NCI-H1694 treated with DMSO at 0.1 percent for 48 hours (cell line): ENCODE measurements around the gene TAF8.

Source experiments
- DNase-seq: peaks from one replicate; lab custom pipeline; 2025; lab: John Stamatoyannopoulos, UW

The TAF8 gene

GRCh38 chr6:42095776-42096541 is 45.6 kb downstream of the TAF8 start:
- DNase-seq: no peak

GRCh38 chr6:42099340-42100028 is 49.2 kb downstream of the TAF8 start:
- DNase-seq: no peak

- DNase-seq: no peak
Measured at GRCh38 chr6:42100029-42100901, 49.9 kb downstream of the TAF8 start.

GRCh38 chr6:42101186-42101657 is 50.9 kb downstream of the TAF8 start:
- no peak for DNase-seq

GRCh38 chr6:42103216-42103615 is 52.9 kb downstream of the TAF8 start:
- DNase-seq: no peak

DNA sequence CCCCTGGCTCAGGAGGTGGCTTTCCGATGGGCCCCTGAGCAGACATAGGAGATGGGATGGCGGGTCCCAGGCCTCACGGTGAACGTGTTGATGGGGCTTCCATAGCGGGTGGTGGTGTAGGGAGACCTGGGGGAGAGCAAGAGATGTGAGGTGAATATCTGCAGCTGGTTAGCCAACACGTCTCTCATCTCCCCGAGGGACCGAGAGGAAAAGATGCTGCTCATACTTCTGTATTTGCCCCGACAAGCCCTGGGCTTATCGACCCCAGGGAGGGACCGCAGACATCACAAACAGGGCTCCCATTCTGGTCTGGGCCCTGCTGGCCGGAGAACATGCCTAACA is 53.4 kb downstream of the TAF8 start:
- no peak for DNase-seq

DNA sequence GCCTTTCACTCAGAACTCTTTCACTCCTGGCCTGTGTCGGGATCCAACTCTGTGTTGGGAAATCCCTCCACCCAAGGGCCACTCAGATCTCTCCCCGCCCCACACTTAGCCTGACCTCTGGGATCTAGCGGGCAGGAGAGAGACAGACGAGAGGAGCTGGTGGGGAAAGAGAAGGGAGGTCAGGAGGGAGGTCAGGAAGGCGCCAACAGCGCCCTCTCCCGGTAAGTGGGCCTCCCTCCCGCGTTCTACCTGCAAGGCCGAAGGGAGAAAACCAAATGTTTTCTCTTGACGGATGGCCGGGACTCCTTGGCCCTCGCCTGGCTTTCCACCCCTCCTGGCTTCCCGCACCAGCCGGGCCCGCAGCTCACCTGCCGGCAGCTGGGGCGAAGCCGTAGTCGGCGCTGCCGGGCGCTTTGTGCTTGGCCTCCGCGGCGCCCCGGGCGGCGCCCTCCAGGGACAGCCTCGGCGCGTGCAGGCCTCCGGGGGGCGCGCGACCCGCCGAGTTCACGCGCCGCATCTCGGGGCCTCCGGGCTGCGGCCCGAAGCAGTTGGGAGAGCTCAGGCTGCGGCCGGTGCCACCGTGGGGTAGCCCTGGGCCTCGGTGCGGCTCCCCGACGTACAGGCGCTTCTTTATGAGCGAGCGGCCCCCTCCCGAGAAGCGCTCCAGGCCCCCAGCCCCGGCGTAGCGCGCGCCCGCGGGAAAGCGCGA is 53.9 kb downstream of the TAF8 start:
- no peak for DNase-seq

- no peak for DNase-seq
Measured at GRCh38 chr6:42104804-42105125, 54.4 kb downstream of the TAF8 start.

DNA sequence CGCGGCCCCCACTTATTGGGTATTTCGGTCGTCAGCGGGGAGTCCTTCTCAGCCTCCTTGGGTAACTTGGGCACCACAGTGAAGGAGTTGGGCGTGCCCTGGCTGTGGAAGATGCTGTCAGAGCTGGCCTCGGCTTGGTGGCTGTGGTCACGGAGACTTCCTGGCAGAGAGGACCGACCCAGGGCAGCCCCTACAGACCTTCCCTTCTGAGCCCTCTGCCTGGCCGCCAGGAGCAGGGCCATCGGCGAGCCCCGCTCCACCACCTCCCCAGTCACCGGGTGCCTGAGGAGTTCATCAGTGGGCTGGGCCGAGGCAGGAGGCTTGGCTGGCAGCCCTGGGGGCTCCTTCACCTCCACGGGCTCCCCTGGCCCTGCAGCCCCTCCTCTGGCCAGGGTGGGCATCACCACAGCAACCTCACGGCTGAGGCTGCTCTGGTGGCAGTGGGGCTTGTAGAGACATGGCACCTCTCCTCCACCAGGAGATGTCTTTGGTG is 54.9 kb downstream of the TAF8 start:
- no peak for DNase-seq

GRCh38 chr6:42105709-42106108 is 55.4 kb downstream of the TAF8 start:
- no peak for DNase-seq

- no peak for DNase-seq
Measured at GRCh38 chr6:42106112-42107023, 56.0 kb downstream of the TAF8 start.

GRCh38 chr6:42108071-42108470 is 57.7 kb downstream of the TAF8 start:
- no peak for DNase-seq

DNA sequence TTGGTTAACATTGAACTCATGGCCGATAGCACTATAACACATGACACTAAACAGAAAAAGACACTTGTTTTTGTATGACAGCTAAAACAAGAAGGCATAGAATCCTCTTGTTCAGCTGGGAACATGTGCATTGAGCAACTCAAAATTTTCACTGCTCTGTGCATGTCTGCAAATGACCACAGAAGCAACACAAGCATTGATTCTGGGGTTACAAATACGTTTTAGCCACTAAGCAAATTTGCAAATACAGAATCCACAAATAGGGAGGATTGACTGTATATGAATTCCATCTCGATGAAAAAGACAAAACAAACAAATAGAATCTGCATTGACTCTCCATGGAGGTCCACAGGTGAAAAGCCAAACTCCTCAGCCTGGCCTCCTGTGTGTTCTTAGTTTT is 60.4 kb downstream of the TAF8 start:
- no peak for DNase-seq

DNA sequence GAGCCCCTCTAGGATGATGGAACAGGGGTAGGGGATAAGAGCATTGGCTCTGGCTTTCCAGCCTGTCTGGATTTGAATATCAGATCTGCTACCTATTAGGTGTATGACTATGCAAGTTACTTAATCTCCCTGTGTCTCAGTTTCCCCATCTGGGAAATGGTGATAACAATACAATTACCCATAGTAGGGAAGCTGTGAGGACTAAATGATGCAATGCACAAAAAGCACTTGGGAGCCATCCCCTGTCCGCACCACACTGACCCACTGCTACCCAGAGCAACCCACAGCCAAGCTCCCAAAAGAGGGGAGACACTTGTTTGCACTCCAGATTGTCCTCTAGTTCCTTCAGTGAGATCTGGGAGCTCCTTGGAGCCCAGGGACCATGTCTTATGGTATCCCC is 62.0 kb downstream of the TAF8 start:
- DNase-seq: no peak

- DNase-seq: no peak
Measured at GRCh38 chr6:42113936-42114636, 63.8 kb downstream of the TAF8 start.

DNA sequence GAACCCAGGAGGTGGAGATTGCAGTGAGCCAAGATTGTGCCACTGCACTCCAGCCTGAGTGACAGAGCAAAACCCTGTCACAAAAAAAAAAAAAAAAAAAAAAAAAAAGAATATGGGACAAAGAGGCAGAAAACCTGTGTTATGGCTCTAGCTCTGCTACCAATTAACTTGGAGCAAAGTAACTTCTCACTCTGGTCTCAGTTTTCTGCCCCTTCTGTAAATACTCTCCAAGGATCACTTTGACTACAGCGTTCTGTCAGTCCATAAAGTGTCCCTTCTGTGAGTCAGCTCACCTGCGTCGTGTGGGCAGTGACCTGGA is 67.5 kb downstream of the TAF8 start:
- DNase-seq: no peak

GRCh38 chr6:42118162-42119001 is 68.1 kb downstream of the TAF8 start:
- DNase-seq: no peak

DNA sequence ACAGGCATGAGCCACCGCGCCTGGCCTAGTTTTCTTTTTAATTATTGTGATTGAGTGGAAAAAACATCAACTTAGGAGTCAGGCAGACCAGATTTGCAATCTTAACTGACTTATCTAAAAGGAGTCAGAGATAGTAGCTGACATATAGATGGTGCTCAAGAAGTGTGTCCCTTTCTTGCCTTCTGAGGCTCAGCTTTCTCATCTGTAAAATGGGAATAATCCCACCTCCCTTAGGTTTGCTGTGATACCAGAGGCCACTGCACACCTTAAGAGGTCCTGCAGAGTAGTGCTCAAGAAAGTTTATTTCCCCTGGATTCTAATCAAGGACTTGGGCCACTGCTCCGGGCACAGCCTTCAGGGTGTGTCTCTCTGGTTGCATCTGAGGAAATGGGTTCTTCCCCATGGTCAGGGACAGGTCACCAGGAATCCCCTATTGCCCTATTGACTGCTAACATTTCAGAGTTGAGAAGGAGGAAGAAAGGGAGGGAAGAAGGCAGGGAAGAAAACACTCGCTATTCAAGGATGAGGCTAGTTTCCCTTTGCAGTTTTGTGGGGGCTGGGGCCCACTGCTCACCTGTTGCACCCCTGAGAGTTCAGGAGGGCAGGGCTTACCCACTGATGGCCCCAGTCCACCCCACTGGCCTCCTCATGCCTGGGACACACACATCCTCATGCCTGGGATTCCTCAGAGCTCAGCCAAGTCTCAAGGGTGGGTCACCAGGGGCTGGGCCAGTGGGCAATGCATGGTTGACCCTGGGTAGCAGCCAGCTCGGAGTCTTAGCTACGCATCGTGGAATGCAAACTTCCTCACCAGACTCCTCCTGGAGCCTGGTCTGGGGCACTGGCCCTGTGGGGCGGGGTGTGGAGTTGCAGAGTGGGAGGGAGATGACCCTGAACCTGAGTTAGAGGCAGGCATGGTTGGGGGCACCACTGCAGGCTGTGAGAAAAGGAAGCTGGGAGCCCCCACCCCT is 70.9 kb downstream of the TAF8 start:
- DNase-seq: no peak
